Measurements from ENCODE around the gene CACNA1H.

The CACNA1H gene

GRCh38 chr16:1121601-1122397 lies 31.1 kb upstream of the CACNA1H start:
- no peak overlapping the region for H3K4me3 ChIP-seq (ENCODE audit: low read depth, low read length)
- TF ChIP-seq, protein P1, sequence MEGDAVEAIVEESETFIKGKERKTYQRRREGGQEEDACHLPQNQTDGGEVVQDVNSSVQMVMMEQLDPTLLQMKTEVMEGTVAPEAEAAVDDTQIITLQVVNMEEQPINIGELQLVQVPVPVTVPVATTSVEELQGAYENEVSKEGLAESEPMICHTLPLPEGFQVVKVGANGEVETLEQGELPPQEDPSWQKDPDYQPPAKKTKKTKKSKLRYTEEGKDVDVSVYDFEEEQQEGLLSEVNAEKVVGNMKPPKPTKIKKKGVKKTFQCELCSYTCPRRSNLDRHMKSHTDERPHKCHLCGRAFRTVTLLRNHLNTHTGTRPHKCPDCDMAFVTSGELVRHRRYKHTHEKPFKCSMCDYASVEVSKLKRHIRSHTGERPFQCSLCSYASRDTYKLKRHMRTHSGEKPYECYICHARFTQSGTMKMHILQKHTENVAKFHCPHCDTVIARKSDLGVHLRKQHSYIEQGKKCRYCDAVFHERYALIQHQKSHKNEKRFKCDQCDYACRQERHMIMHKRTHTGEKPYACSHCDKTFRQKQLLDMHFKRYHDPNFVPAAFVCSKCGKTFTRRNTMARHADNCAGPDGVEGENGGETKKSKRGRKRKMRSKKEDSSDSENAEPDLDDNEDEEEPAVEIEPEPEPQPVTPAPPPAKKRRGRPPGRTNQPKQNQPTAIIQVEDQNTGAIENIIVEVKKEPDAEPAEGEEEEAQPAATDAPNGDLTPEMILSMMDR (IDR thresholded peaks at IDR 0.05; ENCODE audit: control insufficient read depth, extremely low read depth, insufficient read depth), result no peak
- no peak for DNase-seq (ENCODE audit: low read depth)

DNA sequence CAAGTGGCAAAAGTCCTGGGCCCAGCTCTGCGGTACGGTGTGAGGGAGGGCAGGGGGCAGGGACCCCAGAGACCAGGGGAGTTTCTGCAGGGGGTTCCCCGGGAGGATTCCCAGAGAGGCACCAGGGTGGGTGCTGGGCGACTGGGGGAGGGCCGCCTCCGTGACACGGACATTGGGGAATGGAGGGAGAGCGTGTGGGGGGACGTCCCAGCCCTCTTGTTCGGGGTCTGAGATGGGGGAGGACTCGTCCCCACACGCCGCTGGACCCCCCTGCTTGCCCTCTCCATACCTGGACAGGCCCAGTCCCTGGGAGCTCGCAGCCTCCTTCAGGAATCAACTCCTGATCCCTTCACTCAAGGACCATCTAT lies 30.5 kb upstream of the CACNA1H start:
- DNase-seq (ENCODE audit: low read depth), result no peak
- TF ChIP-seq, protein P1 (IDR thresholded peaks at IDR 0.05; ENCODE audit: control insufficient read depth, extremely low read depth, insufficient read depth), result no peak
- no peak overlapping the region for H3K4me3 ChIP-seq (ENCODE audit: low read depth, low read length)

DNA sequence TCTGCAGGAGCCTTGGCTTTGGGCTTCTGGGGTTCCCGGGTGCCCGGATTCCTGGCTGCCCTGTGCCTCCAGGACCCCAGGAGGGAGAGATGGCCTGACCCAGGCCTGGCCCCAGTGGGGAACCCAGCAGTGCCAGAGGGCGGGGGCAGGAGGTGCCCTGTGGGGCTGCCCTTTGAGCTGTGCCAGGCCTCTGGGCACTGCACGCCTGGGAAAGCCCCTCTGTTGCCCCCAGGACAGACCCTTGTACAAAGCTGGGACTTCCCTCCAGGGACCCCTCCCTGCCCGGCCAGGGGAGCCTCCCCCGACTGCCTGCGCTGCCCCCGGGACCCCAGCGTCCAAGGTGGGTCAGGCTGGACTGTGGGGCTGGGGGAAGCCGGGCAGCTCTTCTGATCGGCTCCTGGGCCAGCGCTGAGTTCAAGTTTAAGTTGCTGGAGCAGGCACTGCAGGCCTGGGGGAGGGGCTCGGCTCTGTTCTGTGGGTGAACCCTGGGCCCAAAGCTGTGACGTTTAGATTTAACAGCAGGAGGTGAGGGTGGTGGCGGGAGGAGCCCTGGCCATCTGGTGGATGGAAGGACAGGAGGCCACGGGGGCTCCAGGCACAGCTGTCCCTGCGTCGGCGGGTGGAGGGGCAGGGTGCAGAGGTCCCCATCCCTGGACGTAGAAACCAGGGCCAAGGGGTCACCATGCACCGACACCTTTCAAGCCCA lies 29.2 kb upstream of the CACNA1H start:
- DNase-seq (ENCODE audit: low read depth), result no peak
- no peak overlapping the region for H3K4me3 ChIP-seq (ENCODE audit: low read depth, low read length)
- TF ChIP-seq, protein P1 (IDR thresholded peaks at IDR 0.05; ENCODE audit: control insufficient read depth, extremely low read depth, insufficient read depth), result no peak

DNA sequence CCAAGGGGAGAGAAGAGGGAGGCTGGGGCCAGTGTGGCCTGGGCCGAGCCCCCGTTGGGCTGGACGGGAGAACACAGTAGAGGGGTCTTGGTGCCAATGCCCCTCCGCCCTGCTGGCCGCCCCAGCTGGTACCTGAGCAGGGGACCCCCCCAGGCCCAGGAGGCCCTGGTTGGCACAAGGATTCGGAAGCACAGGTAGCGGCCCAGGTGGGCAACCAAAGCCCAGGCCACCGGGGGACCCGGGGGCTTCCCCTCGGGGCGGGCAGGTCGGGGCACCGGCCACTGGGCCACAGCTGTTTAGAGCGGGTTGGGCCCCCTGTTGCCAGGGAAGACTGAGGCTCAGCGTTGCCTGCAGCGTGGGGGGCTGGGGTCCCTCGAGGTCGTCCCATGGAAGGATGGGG lies 28.6 kb upstream of the CACNA1H start:
- no peak overlapping the region for H3K4me3 ChIP-seq (ENCODE audit: low read depth, low read length)
- DNase-seq (ENCODE audit: low read depth), result no peak
- TF ChIP-seq, protein P1 (IDR thresholded peaks at IDR 0.05; ENCODE audit: control insufficient read depth, extremely low read depth, insufficient read depth), result no peak

DNA sequence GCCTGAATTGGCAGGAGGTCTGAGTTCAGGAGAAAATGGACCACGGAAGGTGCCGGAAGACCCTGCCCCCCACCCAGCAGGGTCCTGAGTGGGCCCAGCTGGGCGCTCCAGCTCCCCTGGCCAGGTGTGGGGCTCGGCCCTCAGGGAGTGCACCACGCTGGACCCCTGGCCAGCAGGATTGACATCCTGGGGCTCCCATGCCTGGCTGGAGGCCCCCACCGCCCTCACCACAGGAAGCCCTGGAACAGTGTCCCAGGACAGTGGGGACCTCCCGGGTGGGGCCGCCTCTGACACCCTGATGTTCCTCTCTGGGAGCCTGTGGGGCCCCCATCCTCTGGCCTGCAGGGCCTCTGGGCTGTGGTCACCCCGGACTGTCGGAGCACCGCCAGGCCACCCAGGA lies 28.1 kb upstream of the CACNA1H start:
- H3K4me3 ChIP-seq (ENCODE audit: low read depth, low read length), result no peak overlapping the region
- DNase-seq (ENCODE audit: low read depth), result no peak
- TF ChIP-seq, protein P1 (IDR thresholded peaks at IDR 0.05; ENCODE audit: control insufficient read depth, extremely low read depth, insufficient read depth), result no peak

DNA sequence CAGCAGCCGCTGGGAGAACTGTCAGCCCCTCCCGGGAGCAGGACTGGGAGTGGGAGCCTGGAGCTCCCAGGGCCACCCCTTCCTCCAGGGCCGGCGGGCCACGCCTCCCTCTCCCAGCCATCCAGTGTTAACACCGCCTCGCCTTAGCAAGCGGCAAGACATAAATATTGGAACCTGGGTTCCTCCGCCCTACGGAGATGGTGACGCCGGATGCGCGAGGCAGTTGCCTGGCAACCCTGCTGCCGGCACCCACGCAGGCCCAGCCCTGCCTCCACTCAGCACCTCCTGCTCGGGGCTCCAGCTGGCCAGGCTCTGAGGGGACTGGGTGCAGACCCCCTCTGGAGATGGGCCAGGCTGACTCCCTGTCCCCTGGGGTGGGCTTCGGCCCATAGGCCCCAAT lies 27.4 kb upstream of the CACNA1H start:
- no peak for DNase-seq (ENCODE audit: low read depth)
- TF ChIP-seq, protein P1 (IDR thresholded peaks at IDR 0.05; ENCODE audit: control insufficient read depth, extremely low read depth, insufficient read depth), result no peak
- H3K4me3 ChIP-seq (ENCODE audit: low read depth, low read length), result no peak overlapping the region
